Neural cell (in vitro differentiated cells): ENCODE results near the gene POLR1B.

ENCODE experiments used
- CTCF ChIP-seq: fragments of 450-650 bp; IDR thresholded peaks from 2 replicates; pipeline ENCODE4 v1.5.1; 2014; ENCODE audit warnings: antibody characterized with exemption, mild to moderate bottlenecking, moderate library complexity; ENCODE audit not compliant: poor library complexity, severe bottlenecking
- EP300 ChIP-seq: fragments of 450-650 bp; conservative IDR thresholded peaks from 2 replicates; pipeline ENCODE4 v1.6.1; 2014; ENCODE audit warnings: antibody characterized with exemption, mild to moderate bottlenecking, moderate library complexity; ENCODE audit not compliant: poor library complexity, severe bottlenecking
- EZH2 ChIP-seq: fragments of 200-600, 300-800 bp; shearing (Covaris generic), sonication (generic); IDR thresholded peaks from 2 replicates; pipeline ENCODE4 v1.6.1; 2014; ENCODE audit warnings: antibody characterized with exemption, low read length, borderline replicate concordance, mild to moderate bottlenecking; ENCODE audit not compliant: insufficient read depth, poor library complexity, severe bottlenecking
- MXI1 ChIP-seq: fragments of 450-650 bp; conservative IDR thresholded peaks from 2 replicates; pipeline ENCODE4 v1.6.1; 2014; ENCODE audit warnings: antibody characterized with exemption, mild to moderate bottlenecking; ENCODE audit not compliant: poor library complexity, severe bottlenecking
- POLR2AphosphoS5 ChIP-seq: IDR thresholded peaks from 2 replicates; pipeline ENCODE4 v1.6.1; 2012
- RAD21 ChIP-seq: fragments of 450-650 bp; conservative IDR thresholded peaks from 2 replicates; pipeline ENCODE4 v1.6.1; 2014; ENCODE audit warnings: antibody characterized with exemption, mild to moderate bottlenecking, moderate library complexity
- REST ChIP-seq: IDR thresholded peaks from 2 replicates; pipeline ENCODE4 v1.6.1; 2012; ENCODE audit warnings: borderline replicate concordance
- SMC3 ChIP-seq: fragments of 450-650 bp; conservative IDR thresholded peaks from 2 replicates; pipeline ENCODE4 v1.6.1; 2014; ENCODE audit warnings: antibody characterized with exemption, mild to moderate bottlenecking, moderate library complexity; ENCODE audit not compliant: poor library complexity
- TAF1 ChIP-seq: IDR thresholded peaks from 2 replicates; pipeline ENCODE4 v1.6.1; 2012; ENCODE audit warnings: low read depth

- no peak for TF ChIP-seq RAD21
- TF ChIP-seq CTCF, result no peak
- no peak for TF ChIP-seq REST
- TF ChIP-seq EZH2, result no peak
- TF ChIP-seq EP300, result no peak
- no peak for TF ChIP-seq MXI1
- TF ChIP-seq TAF1, result no peak
- TF ChIP-seq POLR2AphosphoS5, result no peak
- no peak for TF ChIP-seq SMC3
Measured at GRCh38 chr2:112494828-112495227, 47.4 kb upstream of the POLR1B start.
